Smooth muscle cell (in vitro differentiated cells): ENCODE measurements around the gene HDAC4. TPM values are rescaled to one million over a fixed set of nuclear protein-coding genes. Genes with fewer than 3 reads are reported as not detected.

Experiments used
- DNase-seq: peaks from one replicate; lab custom pipeline; 2025; ENCODE audit not compliant: unreplicated experiment; lab: John Stamatoyannopoulos, UW
- H2AFZ ChIP-seq: fragments of 200-600 bp; sonication (generic); 2 replicates; pipeline ENCODE4 v1.6.0; 2016; ENCODE audit warnings: antibody characterized with exemption, low read depth, mild to moderate bottlenecking
- H3F3A ChIP-seq: fragments of 200-600 bp; sonication (generic); 2 replicates; pipeline ENCODE4 v1.6.0; 2017; ENCODE audit warnings: antibody characterized with exemption, low read depth
- H3K27ac ChIP-seq: fragments of 200-600 bp; sonication (generic); 2 replicates; pipeline ENCODE4 v1.5.1; 2016; ENCODE audit warnings: low read depth, mild to moderate bottlenecking
- H3K27me3 ChIP-seq: fragments of 200-600 bp; sonication (generic); 2 replicates; pipeline ENCODE4 v1.6.1; 2016; ENCODE audit warnings: low read depth, mild to moderate bottlenecking
- H3K36me3 ChIP-seq: fragments of 200-600 bp; sonication (generic); 2 replicates; pipeline ENCODE4 v1.5.1; 2016; ENCODE audit warnings: low read depth
- H3K4me1 ChIP-seq: fragments of 200-600 bp; sonication (generic); 2 replicates; pipeline ENCODE4 v1.5.1; 2016; ENCODE audit warnings: low read depth
- H3K4me2 ChIP-seq: fragments of 200-600 bp; sonication (generic); 2 replicates; pipeline ENCODE4 v1.6.0; 2016; ENCODE audit warnings: mild to moderate bottlenecking
- H3K4me3 ChIP-seq: fragments of 200-600 bp; sonication (generic); 2 replicates; pipeline ENCODE4 v1.5.1; 2016; ENCODE audit warnings: mild to moderate bottlenecking
- H3K79me2 ChIP-seq: fragments of 200-600 bp; sonication (generic); 2 replicates; pipeline ENCODE4 v1.6.0; 2016; ENCODE audit warnings: low read depth, mild to moderate bottlenecking
- H3K9ac ChIP-seq: fragments of 200-600 bp; sonication (generic); 2 replicates; pipeline ENCODE4 v1.6.0; 2016; ENCODE audit warnings: low read depth
- H3K9me3 ChIP-seq: fragments of 200-600 bp; sonication (generic); replicated peaks from 2 replicates; pipeline ENCODE4 v1.5.1; 2016; ENCODE audit warnings: low read depth
- H4K20me1 ChIP-seq: fragments of 200-600 bp; sonication (generic); 2 replicates; pipeline ENCODE4 v1.6.0; 2016; ENCODE audit warnings: low read depth
- WGBS: methylation state at CpG from one replicate; pipeline ENCODE4 v1.1.7; 2016; ENCODE audit warnings: low lambda C conversion rate; 5-methylcytosine and 5-hydroxymethylcytosine counted together
- polyA plus RNA-seq: library from polyadenylated mRNA; unstranded; fragments of >200 nt; fragmentation: Nextera tagmentation; extraction: Ambion mirVana; gene quantifications from 2 replicates; pipeline ENCODE4 v1.2.1, GENCODE V29; 2016
- total RNA-seq: library from RNA; depleted of rRNA; stranded (reverse); fragments of >200 nt; gene quantifications from 2 replicates; pipeline ENCODE4 v1.2.3, GENCODE V29; 2014
- TF ChIP-seq, protein P1 (sequence below): fragments of 200-600 bp; sonication (generic); IDR thresholded peaks from 2 replicates; pipeline ENCODE4 v1.5.1; 2017; ENCODE audit warnings: borderline replicate concordance, mild to moderate bottlenecking, antibody characterized with exemption; ENCODE audit not compliant: insufficient read depth, poor library complexity, severe bottlenecking

Gene HDAC4
- total and polyA plus RNA-seq, 2 experiments from 2014 or later = 6.2 to 35.7 TPM

DNA sequence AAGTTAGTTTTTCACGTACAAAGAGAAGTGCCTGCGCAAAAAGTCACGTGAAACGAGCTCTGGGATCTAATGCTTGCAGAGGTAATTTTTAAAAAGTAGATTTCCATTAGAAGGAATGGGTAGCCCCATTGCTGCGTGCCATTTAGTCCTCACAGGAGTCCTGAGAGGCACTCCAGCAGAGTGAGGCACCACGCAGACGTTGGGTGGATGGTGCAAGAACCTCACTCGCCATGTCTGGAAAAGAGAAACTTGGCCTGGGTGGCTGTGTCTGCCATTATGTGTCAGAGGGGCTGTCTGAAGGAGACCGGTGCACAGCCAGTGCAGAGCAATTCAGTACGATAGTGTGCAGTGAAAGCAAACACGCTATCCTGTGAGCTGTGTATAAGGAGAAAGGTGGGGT, 1.8 kb upstream of the HDAC4 start:
- Histone ChIP-seq H3K9me3 (no peaks in the 10 kb centered on the region), H3K27ac (no peak overlapping the region), H3K79me2 (peaks cover 24% of the 10 kb centered on the region), H3K4me1 (peaks cover 15% of the 10 kb centered on the region), H3K4me2 (peak overlapping the region; percentile 85), H3K9ac (no peak overlapping the region), H3K27me3 (no peaks in the 10 kb centered on the region), H3F3A (no peaks in the 10 kb centered on the region), H3K4me3 (no peak overlapping the region), H2AFZ (no peak overlapping the region), H3K36me3 (no peaks in the 10 kb centered on the region), H4K20me1 (peaks cover 22% of the 10 kb centered on the region)
- TF ChIP-seq, protein P1, sequence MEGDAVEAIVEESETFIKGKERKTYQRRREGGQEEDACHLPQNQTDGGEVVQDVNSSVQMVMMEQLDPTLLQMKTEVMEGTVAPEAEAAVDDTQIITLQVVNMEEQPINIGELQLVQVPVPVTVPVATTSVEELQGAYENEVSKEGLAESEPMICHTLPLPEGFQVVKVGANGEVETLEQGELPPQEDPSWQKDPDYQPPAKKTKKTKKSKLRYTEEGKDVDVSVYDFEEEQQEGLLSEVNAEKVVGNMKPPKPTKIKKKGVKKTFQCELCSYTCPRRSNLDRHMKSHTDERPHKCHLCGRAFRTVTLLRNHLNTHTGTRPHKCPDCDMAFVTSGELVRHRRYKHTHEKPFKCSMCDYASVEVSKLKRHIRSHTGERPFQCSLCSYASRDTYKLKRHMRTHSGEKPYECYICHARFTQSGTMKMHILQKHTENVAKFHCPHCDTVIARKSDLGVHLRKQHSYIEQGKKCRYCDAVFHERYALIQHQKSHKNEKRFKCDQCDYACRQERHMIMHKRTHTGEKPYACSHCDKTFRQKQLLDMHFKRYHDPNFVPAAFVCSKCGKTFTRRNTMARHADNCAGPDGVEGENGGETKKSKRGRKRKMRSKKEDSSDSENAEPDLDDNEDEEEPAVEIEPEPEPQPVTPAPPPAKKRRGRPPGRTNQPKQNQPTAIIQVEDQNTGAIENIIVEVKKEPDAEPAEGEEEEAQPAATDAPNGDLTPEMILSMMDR = no peak
- DNase-seq = no peak
- 96% methylated on average over 11 of the region's 11 CpGs for WGBS

DNA sequence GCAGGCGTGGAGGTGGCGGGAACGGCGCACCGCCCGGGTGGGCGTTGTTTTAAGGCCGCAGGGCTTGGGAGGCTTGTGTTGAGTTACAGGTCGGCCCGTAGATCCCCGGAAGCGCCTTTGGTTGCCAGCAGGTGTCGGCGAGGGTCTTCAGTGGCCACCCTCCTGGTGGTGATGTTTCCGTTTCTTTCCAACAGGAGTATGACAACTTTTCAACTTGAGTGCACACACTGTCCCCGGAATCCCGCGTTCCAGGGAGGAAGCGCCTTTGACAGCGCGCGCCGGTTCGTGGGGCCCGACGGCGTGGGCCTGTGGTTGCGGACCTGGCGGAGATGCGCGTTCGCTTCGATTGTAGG, 1.0 kb upstream of the HDAC4 start:
- peak overlapping the region; percentile 99 for H3K27ac ChIP-seq
- no peaks in the 10 kb centered on the region for H3K27me3 ChIP-seq
- no peaks in the 10 kb centered on the region for H3F3A ChIP-seq
- peak overlapping the region; percentile 85 for H3K4me2 ChIP-seq
- WGBS = 5% methylated on average over 32 of the region's 33 CpGs
- TF ChIP-seq, protein P1 = no peak
- H3K79me2 ChIP-seq = peaks cover 32% of the 10 kb centered on the region
- H3K9me3 ChIP-seq = no peaks in the 10 kb centered on the region
- peak overlapping the region; percentile 100 for H3K9ac ChIP-seq
- H2AFZ ChIP-seq = peak overlapping the region; percentile 92
- peak overlapping the region; percentile 82 for H3K4me3 ChIP-seq
- peaks cover 30% of the 10 kb centered on the region for H4K20me1 ChIP-seq
- H3K4me1 ChIP-seq = peaks cover 12% of the 10 kb centered on the region
- H3K36me3 ChIP-seq = no peaks in the 10 kb centered on the region
- DNase-seq = no peak

DNA sequence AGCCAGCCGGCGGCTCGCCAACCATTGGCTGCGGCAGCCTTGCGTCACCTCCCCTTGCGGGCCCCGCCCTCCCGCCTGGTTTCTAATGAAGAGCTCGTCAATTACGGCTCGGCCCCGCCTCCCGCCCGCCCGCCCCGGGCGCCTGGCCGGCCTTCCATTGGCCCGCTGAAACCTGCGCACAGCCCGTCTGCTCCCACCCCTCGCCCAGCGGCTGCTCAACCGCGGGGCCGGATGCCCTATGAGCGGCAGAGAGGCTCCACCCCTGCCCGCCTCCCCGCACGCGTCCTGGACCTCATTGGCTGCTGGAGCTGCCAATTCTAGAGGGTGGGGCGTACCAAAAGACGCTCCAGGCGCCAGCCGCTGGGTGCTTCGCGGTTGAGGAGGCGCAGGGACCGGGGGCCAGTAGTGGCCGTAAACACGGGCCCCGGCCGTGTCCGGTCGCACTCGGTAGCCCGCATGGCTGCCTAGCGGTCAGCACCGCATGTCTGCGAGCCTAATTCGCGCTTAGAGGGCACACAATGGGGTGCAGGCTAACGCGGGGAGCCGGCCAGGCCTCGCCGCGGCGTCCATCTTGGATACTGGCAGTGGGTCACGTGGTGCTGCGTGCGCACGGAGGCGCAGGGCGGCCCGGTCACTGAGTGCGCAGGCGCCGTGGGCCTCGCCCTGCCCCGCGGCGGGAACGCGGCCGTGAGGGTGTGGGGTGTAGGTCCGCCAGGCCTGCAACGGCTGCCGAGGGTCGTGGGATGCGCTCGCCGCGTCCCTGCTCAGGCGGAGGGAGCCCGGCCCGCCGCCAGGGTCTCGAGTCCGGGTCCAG, 454 bp upstream of the HDAC4 start:
- TF ChIP-seq, protein P1 = no peak
- no peaks in the 10 kb centered on the region for H3F3A ChIP-seq
- 2% methylated on average over 81 of the region's 90 CpGs for WGBS
- DNase-seq = peak; percentile 100
- peaks cover 36% of the 10 kb centered on the region for H4K20me1 ChIP-seq
- peak overlapping the region; percentile 92 for H2AFZ ChIP-seq
- peak overlapping the region; percentile 85 for H3K4me2 ChIP-seq
- H3K4me1 ChIP-seq = peaks cover 12% of the 10 kb centered on the region
- no peaks in the 10 kb centered on the region for H3K27me3 ChIP-seq
- no peaks in the 10 kb centered on the region for H3K36me3 ChIP-seq
- peak overlapping the region; percentile 99 for H3K27ac ChIP-seq
- H3K9me3 ChIP-seq = no peaks in the 10 kb centered on the region
- peak overlapping the region; percentile 100 for H3K9ac ChIP-seq
- peak overlapping the region; percentile 82 for H3K4me3 ChIP-seq
- peaks cover 38% of the 10 kb centered on the region for H3K79me2 ChIP-seq
